GM12878 (cell line): ENCODE data around the gene NAV3. TPM values are rescaled to one million over a fixed set of nuclear protein-coding genes. Genes with fewer than 3 reads are reported as not detected.

Source experiments
- ATAC-seq: fragments of 200-7000 bp; cut with Tn5 transposase; 3 replicates; pipeline ENCODE4 v1.9.1; 2020; ENCODE audit warnings: mild to moderate bottlenecking, moderate library complexity
- BruUV-seq: library from RNA; stranded (reverse); fragments of 400-500 nt; replicated peaks from 2 replicates; lab custom pipeline; 2021; lab: Mats Ljungman, UMichigan
- CTCF ChIA-PET: fragments of 300-600 bp; sonication (Branson Sonifier 250); formaldehyde crosslinking; extraction: SDS; loops from one replicate; lab custom pipeline; 2021; ENCODE audit warnings: inconsistent platforms; lab: Yijun Ruan, JAX
- POLR2A ChIA-PET: fragments of 350-600 bp; formaldehyde crosslinking; extraction: SDS; loops from one replicate; lab custom pipeline; 2021; ENCODE audit warnings: inconsistent platforms; lab: Charles Lee
- RAD21 ChIA-PET: fragments of 300-600 bp; sonication (Branson Sonifier 250); formaldehyde crosslinking; loops from one replicate; lab custom pipeline; 2023; ENCODE audit warnings: antibody characterized with exemption; ENCODE audit not compliant: unreplicated experiment; lab: Charles Lee
- SMC1A ChIA-PET: fragments of 300-600 bp; sonication (Branson Sonifier 250); formaldehyde crosslinking; loops from one replicate; lab custom pipeline; 2023; ENCODE audit not compliant: unreplicated experiment, uncharacterized antibody; lab: Charles Lee
- DNase-seq: peaks from one replicate; pipeline ENCODE4 v3.0.0-alpha.2; 2011; ENCODE audit warnings: low read depth, low spot score
- FAIRE-seq: peaks from 3 replicates; lab custom pipeline; 2011; peaks lifted over from hg19 to GRCh38; lab: Jason Lieb, UNC
- H2AFZ ChIP-seq: 2 replicates; pipeline ENCODE4 v1.6.0; 2011; ENCODE audit warnings: low read depth, low read length, control low read depth; ENCODE audit not compliant: control insufficient read depth
- H3K27ac ChIP-seq: 2 replicates; pipeline ENCODE4 v1.5.1; 2011; ENCODE audit warnings: control low read depth; ENCODE audit not compliant: control insufficient read depth, insufficient read depth
- H3K27me3 ChIP-seq, 2 experiments: replicated peaks in 1 of 2; 2 replicates each; pipeline versions ENCODE4 v1.6.0 to v1.6.1; 2011; ENCODE audit warnings: low read length in 1 of 2; ENCODE audit not compliant: control insufficient read depth in 2 of 2, insufficient read depth in 2 of 2
- H3K36me3 ChIP-seq, 2 experiments: 2 replicates each; pipeline ENCODE4 v1.5.1; 2011; ENCODE audit warnings: low read length in 1 of 2; ENCODE audit not compliant: control insufficient read depth in 2 of 2, insufficient read depth in 2 of 2
- H3K4me1 ChIP-seq: 2 replicates; pipeline ENCODE4 v1.6.1; 2011; ENCODE audit warnings: mild to moderate bottlenecking, low read length, moderate library complexity, mixed read lengths; ENCODE audit not compliant: control insufficient read depth, insufficient read depth
- H3K4me2 ChIP-seq: 2 replicates; pipeline ENCODE4 v1.6.0; 2011; ENCODE audit warnings: control low read depth; ENCODE audit not compliant: control insufficient read depth, insufficient read depth
- H3K4me3 ChIP-seq: fragments of 200-600 bp; sonication (generic); 2 replicates; pipeline ENCODE4 v1.5.1; 2016
- H3K79me2 ChIP-seq: 2 replicates; pipeline ENCODE4 v1.6.0; 2011; ENCODE audit warnings: low read length; ENCODE audit not compliant: control insufficient read depth, insufficient read depth
- H3K9ac ChIP-seq: 2 replicates; pipeline ENCODE4 v1.8.0; 2011; ENCODE audit warnings: low read length, control low read depth, mixed read lengths; ENCODE audit not compliant: control insufficient read depth, insufficient read depth
- H3K9me3 ChIP-seq: replicated peaks from 3 replicates; pipeline ENCODE4 v1.5.1; 2011; ENCODE audit warnings: mild to moderate bottlenecking, low read length; ENCODE audit not compliant: control insufficient read depth, insufficient read depth
- H4K20me1 ChIP-seq: 2 replicates; pipeline ENCODE4 v1.6.0; 2011; ENCODE audit not compliant: control insufficient read depth, insufficient read depth
- BHLHE40 ChIP-seq, 2 experiments: fragments of 450-650 bp in 1 of 2; IDR thresholded peaks; 2 replicates each; pipeline ENCODE4 v1.6.1; 2011 to 2017; ENCODE audit warnings: low read depth in 2 of 2, borderline replicate concordance in 1 of 2, improper control_type of control experiment in 1 of 2, low read length in 1 of 2, mild to moderate bottlenecking in 1 of 2
- CREB1 ChIP-seq: IDR thresholded peaks from 2 replicates; pipeline ENCODE4 v1.6.1; 2012; ENCODE audit warnings: low read depth, mild to moderate bottlenecking, inconsistent platforms
- CREM ChIP-seq: IDR thresholded peaks from 2 replicates; pipeline ENCODE4 v1.6.1; 2014; ENCODE audit warnings: antibody characterized with exemption, low read depth
- ETV6 ChIP-seq, 2 experiments: fragments of 450-650 bp in 1 of 2; IDR thresholded peaks in 1 of 2; conservative IDR thresholded peaks in 1 of 2; 2 replicates each; pipeline ENCODE4 v1.6.1; 2014; ENCODE audit warnings: antibody characterized with exemption in 1 of 2, borderline replicate concordance in 1 of 2, low read depth in 1 of 2, mild to moderate bottlenecking in 1 of 2, moderate library complexity in 1 of 2
- HCFC1 ChIP-seq: fragments of 150-350 bp; IDR thresholded peaks from 2 replicates; pipeline ENCODE4 v1.6.1; 2014; ENCODE audit warnings: low read length
- NR2C2 ChIP-seq: IDR thresholded peaks from 2 replicates; pipeline ENCODE4 v1.6.1; 2011; ENCODE audit warnings: borderline replicate concordance, low read depth; ENCODE audit not compliant: control insufficient read depth, insufficient read length
- PML ChIP-seq: IDR thresholded peaks from 2 replicates; pipeline ENCODE4 v1.6.1; 2012; ENCODE audit warnings: low read length, inconsistent platforms
- ZBTB4 ChIP-seq: fragments of 450-650 bp; formaldehyde crosslinking; IDR thresholded peaks from 2 replicates; pipeline ENCODE4 v1.4.0; 2022; ENCODE audit warnings: mild to moderate bottlenecking, moderate library complexity
- ZNF274 ChIP-seq: IDR thresholded peaks from one replicate; pipeline ENCODE4 v1.8.0; 2011; ENCODE audit not compliant: insufficient read length, insufficient read depth
- ZNF622 ChIP-seq: fragments of 450-650 bp; IDR thresholded peaks from 2 replicates; pipeline ENCODE4 v1.6.1; 2017; ENCODE audit warnings: mild to moderate bottlenecking, inconsistent platforms
- ZSCAN29 ChIP-seq: fragments of 450-650 bp; IDR thresholded peaks from 2 replicates; pipeline ENCODE4 v1.6.1; 2017; ENCODE audit warnings: mild to moderate bottlenecking, moderate library complexity
- WGBS: methylation state at CpG from one replicate; pipeline ENCODE4 v1.1.6; 2016; ENCODE audit warnings: low lambda C conversion rate; ENCODE audit not compliant: insufficient replicate concordance, insufficient coverage; ENCODE audit errors: missing lambda C conversion rate; 5-methylcytosine and 5-hydroxymethylcytosine counted together
- in situ Hi-C: fragments of 300-500 bp; cut with MboI; formaldehyde crosslinking; loops from 9 replicates; pipeline ENCODE4 v1.14.3; 2018; ENCODE audit warnings: mixed read lengths
- intact Hi-C: fragments of 100-400 bp; cut with micrococcal nuclease; formaldehyde crosslinking; loops from one replicate; pipeline ENCODE4 v1.14.2; 2022; ENCODE audit not compliant: unreplicated experiment
- polyA plus RNA-seq, 11 experiments: library from polyadenylated mRNA; depleted of rRNA in 4 of 11; unstranded in 6 of 11; stranded (reverse) in 5 of 11; fragments of >200 nt; fragmentation: Nextera tagmentation in 4 of 11; fragmentation: Illumina TruSeq in 1 of 11; extraction: Ambion mirVana in 4 of 11; extraction: Trizol in 1 of 11; gene quantifications; 1 replicate in 1 of 11; 2 replicates in 10 of 11; pipeline versions ENCODE4 v1.2.1 to v1.2.3, GENCODE V29; 2011 to 2016; ENCODE audit warnings: inconsistent platforms in 2 of 11, missing spikeins in 2 of 11, low read depth in 1 of 11
- total RNA-seq, 4 experiments: library from RNA; depleted of rRNA in 3 of 4; stranded (reverse); fragments of >200 nt in 3 of 4; fragmentation: Illumina TruSeq in 1 of 4; extraction: Trizol in 1 of 4; gene quantifications; 2 replicates each; pipeline versions ENCODE4 v1.2.1 to v1.2.3, GENCODE V29; 2013 to 2021

The NAV3 gene
- total and polyA plus RNA-seq, 10 of the 15 experiments (the other 5 are each of a cell fraction or from before 2014, with no cell fraction given) = 0.05 to 0.51 (median 0.22) TPM; not detected in 1

- no peak for ATAC-seq
- ChIA-PET CTCF (interaction anchor here (1.2 to 3.8 kb wide), 3 partner anchors 9 to 191 kb away, joined by 3 to 40 read pairs (median 6); no protein-coding TSS in a partner anchor), POLR2A (no interaction called here)
These were observed 85.6 kb downstream of the NAV3 start for GRCh38 chr12:77916276-77916675.

More at GRCh38 chr12:77916276-77916675, 85.6 kb downstream of the NAV3 start:
- Histone ChIP-seq H3K36me3 (no peaks in the 10 kb centered on the region), H3K4me1 (no peaks in the 10 kb centered on the region), H3K4me3 (no peak overlapping the region), H3K79me2 (no peaks in the 10 kb centered on the region), H2AFZ (no peak overlapping the region), H4K20me1 (no peaks in the 10 kb centered on the region), H3K9me3 (no peaks in the 10 kb centered on the region), H3K27ac (no peak overlapping the region), H3K4me2 (no peak overlapping the region), H3K9ac (no peak overlapping the region), H3K27me3 (no peaks in the 10 kb centered on the region)
- DNase-seq (no peak), FAIRE-seq (no peak)
- 24% methylated on average over 2 of the region's 2 CpGs for WGBS
- in situ Hi-C loops (no loop called here), intact Hi-C loops (no loop called here)
- no peak for TF ChIP-seq NR2C2
- TF ChIP-seq ZSCAN29 = no peak
- TF ChIP-seq ZNF622 = no peak
- TF ChIP-seq CREM = no peak
- no peak for TF ChIP-seq BHLHE40 (IDR thresholded peaks at IDR 0.05; ENCODE audit: borderline replicate concordance in 1 of 2, low read depth in 2 of 2, low read length in 1 of 2)
- TF ChIP-seq ETV6 (conservative IDR thresholded peaks at IDR 0.05 in 1 of 2, IDR thresholded peaks at IDR 0.05 in 1 of 2; ENCODE audit: borderline replicate concordance in 1 of 2, low read depth in 1 of 2) = no peak
- TF ChIP-seq CREB1 = no peak
- no peak for TF ChIP-seq HCFC1
- TF ChIP-seq ZBTB4 = no peak
- no peak for TF ChIP-seq PML
- no peak for TF ChIP-seq ZNF274
- ChIA-PET RAD21 (interaction anchor here (1.9 kb wide), 1 partner anchor 9 kb away, joined by 6 read pairs; no protein-coding TSS in a partner anchor), SMC1A (interaction anchor here (0.8 to 2.2 kb wide), 2 partner anchors 9 to 180 kb away, joined by 3 to 6 read pairs; no protein-coding TSS in a partner anchor)
- no TSS peak for BruUV-seq
